Endothelial cell of umbilical vein (primary cell): Measurements from ENCODE around the gene EPS15. TPM values are rescaled to one million over a fixed set of nuclear protein-coding genes. Genes with fewer than 3 reads are reported as not detected.

Experiments used
- BruUV-seq: library from RNA; stranded (reverse); fragments of 400-500 nt; replicated peaks from 2 replicates; lab custom pipeline; 2021; lab: Mats Ljungman, UMichigan
- CTCF ChIA-PET: fragments of 300-600, 350-600 bp; sonication (Branson Sonifier 250); formaldehyde crosslinking; loops from one replicate; lab custom pipeline; 2021; ENCODE audit warnings: antibody characterized with exemption, inconsistent platforms; lab: Charles Lee
- POLR2A ChIA-PET: fragments of 300-600, 350-600 bp; sonication (Branson Sonifier 250); formaldehyde crosslinking; loops from one replicate; lab custom pipeline; 2021; ENCODE audit warnings: antibody characterized with exemption, inconsistent platforms; lab: Charles Lee
- DNase-seq: peaks from one replicate; pipeline ENCODE4 v3.0.0-alpha.2; 2011; ENCODE audit warnings: low read depth, low spot score
- FAIRE-seq: peaks from 2 replicates; lab custom pipeline; 2011; peaks lifted over from hg19 to GRCh38; lab: Jason Lieb, UNC
- H2AFZ ChIP-seq: 2 replicates; pipeline ENCODE4 v1.6.0; 2012; ENCODE audit warnings: low read depth, low read length, control low read depth, inconsistent platforms
- H3K27ac ChIP-seq: 2 replicates; pipeline ENCODE4 v1.5.1; 2011; ENCODE audit warnings: low read depth, mild to moderate bottlenecking, control low read depth, low read length, moderate library complexity; ENCODE audit not compliant: insufficient read depth
- H3K27me3 ChIP-seq, 2 experiments: 2 replicates each; pipeline versions ENCODE4 v1.6.0 to v1.6.1; 2011; ENCODE audit warnings: low read length in 2 of 2, mixed read lengths in 1 of 2; ENCODE audit not compliant: control insufficient read depth in 2 of 2, insufficient read depth in 2 of 2
- H3K36me3 ChIP-seq, 2 experiments: 2 replicates in 1 of 2; 3 replicates in 1 of 2; pipeline ENCODE4 v1.5.1; 2011; ENCODE audit warnings: low read length in 2 of 2, mild to moderate bottlenecking in 1 of 2, moderate library complexity in 1 of 2; ENCODE audit not compliant: control insufficient read depth in 2 of 2, insufficient read depth in 2 of 2; ENCODE audit errors: extremely low read depth in 1 of 2
- H3K4me1 ChIP-seq: 3 replicates; pipeline ENCODE4 v1.5.1; 2011; ENCODE audit warnings: mild to moderate bottlenecking, low read length; ENCODE audit not compliant: control insufficient read depth, insufficient read depth; ENCODE audit errors: extremely low read depth
- H3K4me2 ChIP-seq: 2 replicates; pipeline ENCODE4 v1.6.1; 2011; ENCODE audit warnings: low read length, control low read depth, mixed read lengths; ENCODE audit not compliant: insufficient read depth
- H3K4me3 ChIP-seq, 3 experiments: fragments of 200-600 bp in 1 of 3; sonication (generic), shearing (Covaris generic) in 1 of 3; replicated peaks in 1 of 3; 2 replicates each; pipeline ENCODE4 v1.5.1; 2011 to 2016; ENCODE audit warnings: control low read depth in 3 of 3, low read length in 3 of 3, mild to moderate bottlenecking in 2 of 3, inconsistent platforms in 1 of 3, low read depth in 1 of 3, moderate library complexity in 1 of 3; ENCODE audit not compliant: insufficient read depth in 1 of 3
- H3K79me2 ChIP-seq: 2 replicates; pipeline ENCODE4 v1.6.0; 2012; ENCODE audit warnings: low read length, inconsistent platforms; ENCODE audit not compliant: control insufficient read depth, insufficient read depth
- H3K9ac ChIP-seq: replicated peaks from 2 replicates; pipeline ENCODE3; 2011; ENCODE audit warnings: low read length, control low read depth; ENCODE audit not compliant: insufficient read depth; ENCODE audit errors: extremely low read depth
- H3K9me1 ChIP-seq: replicated peaks from 3 replicates; pipeline ENCODE4 v1.6.0; 2011; ENCODE audit warnings: mild to moderate bottlenecking, low read length; ENCODE audit not compliant: control insufficient read depth, insufficient read depth; ENCODE audit errors: extremely low read depth
- H3K9me3 ChIP-seq: replicated peaks from 2 replicates; pipeline ENCODE4 v1.5.1; 2012; ENCODE audit warnings: low read length, inconsistent platforms; ENCODE audit not compliant: control insufficient read depth, insufficient read depth
- H4K20me1 ChIP-seq: replicated peaks from 2 replicates; pipeline ENCODE3; 2011; ENCODE audit warnings: mild to moderate bottlenecking, low read length; ENCODE audit not compliant: control insufficient read depth, insufficient read depth; ENCODE audit errors: extremely low read depth
- CTCF ChIP-seq, 2 donors: IDR thresholded peaks; 1 replicate in 1 of 2; 2 replicates in 1 of 2; pipeline ENCODE4 v1.5.1; 2011; ENCODE audit warnings: low read length in 2 of 2, mild to moderate bottlenecking in 2 of 2, moderate library complexity in 2 of 2, control low read depth in 1 of 2, inconsistent platforms in 1 of 2, low read depth in 1 of 2; ENCODE audit not compliant: insufficient read depth in 1 of 2; ENCODE audit errors: extremely low read depth in 1 of 2
- EZH2 ChIP-seq: IDR thresholded peaks from 2 replicates; pipeline ENCODE4 v1.6.1; 2012; ENCODE audit warnings: borderline replicate concordance, low read depth, mild to moderate bottlenecking, moderate library complexity, low read length, inconsistent platforms; ENCODE audit not compliant: severe bottlenecking
- FOS ChIP-seq: IDR thresholded peaks from 2 replicates; pipeline ENCODE4 v1.6.1; 2011; ENCODE audit warnings: mild to moderate bottlenecking, low read length, moderate library complexity, borderline replicate concordance; ENCODE audit not compliant: insufficient read depth
- GATA2 ChIP-seq: IDR thresholded peaks from 2 replicates; pipeline ENCODE4 v1.7.0; 2011; ENCODE audit warnings: low read depth, mild to moderate bottlenecking, moderate library complexity, mixed read lengths, low read length; ENCODE audit not compliant: insufficient read length, insufficient read depth
- MAX ChIP-seq: IDR thresholded peaks from 2 replicates; pipeline ENCODE4 v1.6.1; 2011; ENCODE audit not compliant: insufficient read depth, insufficient read length
- MYC ChIP-seq: IDR thresholded peaks from one replicate; pipeline ENCODE4 v1.6.1; 2011; ENCODE audit warnings: mild to moderate bottlenecking, low read depth, low read length
- dilution Hi-C: fragments of 300-500 bp; cut with MboI; formaldehyde crosslinking; loops from one replicate; pipeline ENCODE4 v1.15.0; 2019; ENCODE audit warnings: low sequenced_read_pairs; ENCODE audit not compliant: extremely low pct_ligation_motif_present
- intact Hi-C: fragments of 100-400 bp; cut with micrococcal nuclease; formaldehyde crosslinking; loops from one replicate; pipeline ENCODE4 v1.10.0; 2022
- polyA plus RNA-seq, 4 experiments: library from polyadenylated mRNA; depleted of rRNA in 3 of 4; stranded (reverse) in 3 of 4; unstranded in 1 of 4; fragments of >200 nt; gene quantifications; 2 replicates each; pipeline versions ENCODE4 v1.2.1 to v1.2.3, GENCODE V29; 2011 to 2012; ENCODE audit warnings: missing spikeins in 1 of 4
- total RNA-seq: library from RNA; stranded (reverse); gene quantifications from 2 replicates; pipeline ENCODE4 v1.2.3, GENCODE V29; 2021

Gene EPS15
- total and polyA plus RNA-seq, 2 donors (not counting 3 experiments of a cell fraction or from before 2014, with no cell fraction given): 15.4 to 44.8 TPM

GRCh38 chr1:51359879-51360278 lies 159.2 kb downstream of the EPS15 start:
- H3K9me3 ChIP-seq: no peaks in the 10 kb centered on the region
- H3K4me2 ChIP-seq: no peak overlapping the region
- H3K9ac ChIP-seq: no peak overlapping the region
- H3K4me1 ChIP-seq: no peaks in the 10 kb centered on the region
- H3K27me3 ChIP-seq: no peaks in the 10 kb centered on the region
- peaks cover 5 to 6% of the 10 kb centered on the region in 2 experiments for H3K36me3 ChIP-seq
- H3K79me2 ChIP-seq: no peaks in the 10 kb centered on the region
- H4K20me1 ChIP-seq: no peaks in the 10 kb centered on the region
- no peak overlapping the region for H3K4me3 ChIP-seq
- no peaks in the 10 kb centered on the region for H3K9me1 ChIP-seq
- no TSS peak for BruUV-seq
- FAIRE-seq (no peak), DNase-seq (no peak)
- ChIA-PET POLR2A (no interaction called here), CTCF (no interaction called here)
- no peak overlapping the region for H2AFZ ChIP-seq
- intact Hi-C loops (no loop called here), dilution Hi-C loops (no loop called here)
- H3K27ac ChIP-seq: no peak overlapping the region
- TF ChIP-seq MAX: no peak
- TF ChIP-seq EZH2: no peak
- no peak for TF ChIP-seq CTCF (IDR thresholded peaks at IDR 0.05; ENCODE audit: extremely low read depth in 1 of 2, insufficient read depth in 1 of 2, low read depth in 1 of 2, low read length in 2 of 2)
- no peak for TF ChIP-seq FOS
- TF ChIP-seq MYC: no peak
- TF ChIP-seq GATA2: no peak
